ENCODE data around the gene MYCL. TPM values are rescaled to one million over a fixed set of nuclear protein-coding genes. Genes with fewer than 3 reads are reported as not detected.

Gene MYCL
- total RNA-seq, 4 donors from 2014 or later: 9.9 to 28.4 (median 14.0) TPM

GRCh38 chr1:39943471-39944290 is 42.0 kb upstream of the MYCL start:
- H3K27ac ChIP-seq: no peak overlapping the region
- no peak for DNase-seq

GRCh38 chr1:39940980-39941871 is 39.5 kb upstream of the MYCL start:
- H3K9me3 ChIP-seq: no peaks in the 10 kb centered on the region
- H3K4me3 ChIP-seq: no peak overlapping the region
- peaks cover 0 to 19% (median 0%) of the 10 kb centered on the region in 4 donors for H3K4me1 ChIP-seq
- H3K27ac ChIP-seq: no peak overlapping the region
- H3K36me3 ChIP-seq: no peaks in the 10 kb centered on the region
- no peak for TF ChIP-seq CTCF (IDR thresholded peaks at IDR 0.05)
- no peak for TF ChIP-seq POLR2A (IDR thresholded peaks at IDR 0.05)
- no peak for DNase-seq
- no peaks in the 10 kb centered on the region for H3K27me3 ChIP-seq

More at GRCh38 chr1:39943471-39944290, 42.0 kb upstream of the MYCL start:
- Histone ChIP-seq H3K27me3 (no peaks in the 10 kb centered on the region), H3K36me3 (no peaks in the 10 kb centered on the region), H3K4me1 (peaks cover 0 to 5% (median 0%) of the 10 kb centered on the region in 4 donors), H3K9me3 (no peaks in the 10 kb centered on the region), H3K4me3 (no peak overlapping the region)
- TF ChIP-seq CTCF (IDR thresholded peaks at IDR 0.05): no peak
- no peak for TF ChIP-seq POLR2A (IDR thresholded peaks at IDR 0.05)

- peaks cover 0 to 27% (median 0%) of the 10 kb centered on the region in 4 donors for H3K4me1 ChIP-seq
- no peaks in the 10 kb centered on the region for H3K9me3 ChIP-seq
- TF ChIP-seq POLR2A (IDR thresholded peaks at IDR 0.05) (no peak), CTCF (IDR thresholded peaks at IDR 0.05) (no peak)
- no peaks in the 10 kb centered on the region for H3K27me3 ChIP-seq
- DNase-seq: no peak
- H3K27ac ChIP-seq: no peak overlapping the region
- no peak overlapping the region for H3K4me3 ChIP-seq
- H3K36me3 ChIP-seq: no peaks in the 10 kb centered on the region
Measured at GRCh38 chr1:39940253-39940652, 38.5 kb upstream of the MYCL start.

- TF ChIP-seq CTCF (IDR thresholded peaks at IDR 0.05) (no peak), POLR2A (IDR thresholded peaks at IDR 0.05) (no peak)
- no peak for DNase-seq
- Histone ChIP-seq H3K27ac (no peak overlapping the region), H3K27me3 (no peaks in the 10 kb centered on the region), H3K9me3 (no peaks in the 10 kb centered on the region), H3K4me1 (peaks cover 0 to 33% (median 0%) of the 10 kb centered on the region in 4 donors), H3K4me3 (no peak overlapping the region), H3K36me3 (no peaks in the 10 kb centered on the region)
Measured at GRCh38 chr1:39938856-39939255, 37.1 kb upstream of the MYCL start.

- H3K36me3 ChIP-seq: no peaks in the 10 kb centered on the region
- DNase-seq: peak in 2 of 3 donors; percentile 79 to 81
- no peaks in the 10 kb centered on the region for H3K27me3 ChIP-seq
- no peaks in the 10 kb centered on the region for H3K9me3 ChIP-seq
- no peak for TF ChIP-seq CTCF (IDR thresholded peaks at IDR 0.05)
- TF ChIP-seq POLR2A (IDR thresholded peaks at IDR 0.05): no peak
- H3K27ac ChIP-seq: peak overlapping the region in 3 of 4 donors; percentile 13 to 78 (median 76)
- peaks cover 0 to 41% (median 0%) of the 10 kb centered on the region in 4 donors for H3K4me1 ChIP-seq
- no peak overlapping the region for H3K4me3 ChIP-seq
Measured at GRCh38 chr1:39936724-39937491, 35.2 kb upstream of the MYCL start.
